Measurements from ENCODE around the gene GPR132.

Gene GPR132

DNA sequence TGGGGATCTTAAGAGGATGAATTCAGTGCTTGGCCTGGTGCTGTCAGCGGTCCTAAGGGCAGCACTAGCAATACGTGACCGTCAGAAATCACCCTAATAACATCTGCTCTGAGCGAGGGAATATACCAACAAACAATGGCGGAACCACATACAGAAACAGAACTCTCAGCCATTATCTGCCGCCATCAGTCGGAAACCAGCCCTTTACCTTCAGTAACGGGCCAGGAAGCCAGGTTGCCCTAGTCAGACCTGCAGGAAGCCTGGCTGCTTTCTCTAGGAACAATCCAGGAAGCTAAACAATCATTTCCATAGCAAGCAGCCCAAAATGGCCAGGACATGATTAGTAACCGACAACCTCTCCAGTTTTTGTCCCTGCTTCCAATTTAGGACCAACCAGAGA is 50.0 kb downstream of the GPR132 start:
- DNase-seq: no peak

DNA sequence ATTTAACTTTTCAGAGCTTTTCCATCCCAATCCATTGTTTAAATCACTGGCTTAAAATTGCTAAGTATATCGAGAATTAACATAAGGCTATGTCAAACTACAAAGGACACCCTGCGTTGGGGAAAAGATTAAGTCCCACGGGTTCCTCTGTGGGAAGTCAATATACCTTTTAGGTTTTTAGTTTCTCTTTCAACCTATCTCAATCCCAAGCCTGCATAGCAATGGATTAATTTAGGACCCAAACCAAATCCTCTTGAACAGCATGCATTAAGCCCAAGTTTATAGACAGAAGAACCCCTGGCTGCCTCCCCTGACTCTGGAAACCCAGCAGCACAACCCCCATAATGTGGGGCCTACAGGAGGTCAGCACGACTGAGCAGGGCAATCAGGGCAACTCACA is 50.6 kb downstream of the GPR132 start:
- DNase-seq: no peak

DNA sequence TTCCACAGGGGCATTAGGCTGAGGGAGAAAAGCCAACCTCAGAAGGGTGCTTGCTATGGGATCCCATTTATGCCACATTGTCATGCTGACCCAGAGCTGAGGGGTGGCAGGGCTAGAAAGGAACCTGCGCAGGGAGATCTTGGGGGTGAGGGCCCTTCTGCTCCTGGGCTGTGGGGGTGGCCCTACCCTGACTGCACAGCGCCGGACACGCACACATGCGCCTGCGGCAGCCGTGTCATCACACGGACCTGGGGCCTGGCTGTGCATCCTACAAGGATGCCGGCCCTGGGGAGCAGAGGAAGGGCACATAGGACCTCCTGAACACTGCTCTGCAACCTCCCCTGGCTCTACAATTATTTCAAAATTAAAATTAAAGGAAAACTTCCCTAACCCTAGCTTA is 51.2 kb downstream of the GPR132 start:
- DNase-seq: no peak

DNA sequence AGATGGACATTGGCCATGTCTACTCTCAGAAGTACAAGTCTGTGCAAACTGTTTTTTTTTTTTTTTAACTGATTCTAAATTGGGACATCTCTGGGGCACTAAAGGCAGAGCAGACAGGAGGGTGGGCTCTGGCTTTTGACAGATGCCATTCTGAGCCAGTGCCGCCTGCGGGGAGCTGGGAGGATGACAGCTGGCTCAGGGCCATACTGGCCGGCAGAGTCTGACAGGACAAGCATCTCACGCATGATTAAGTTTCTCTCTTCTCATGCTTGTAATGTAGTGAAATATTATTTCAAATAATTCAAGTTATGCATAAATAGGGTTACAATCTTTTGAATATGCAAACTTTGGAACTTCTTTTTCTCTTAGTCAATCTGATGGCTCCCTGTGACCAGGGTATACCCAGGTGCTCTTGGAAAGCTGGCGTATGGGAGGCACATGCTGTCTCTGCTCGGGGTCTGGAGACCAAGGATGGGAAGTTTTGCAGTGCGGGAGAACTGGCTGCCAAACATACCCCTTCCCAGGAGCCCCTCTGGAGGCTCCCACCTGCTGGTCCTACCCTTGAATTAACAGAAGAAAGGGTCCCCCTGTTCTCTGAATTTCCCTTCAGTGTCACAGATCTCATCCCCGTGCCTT is 52.0 kb downstream of the GPR132 start:
- DNase-seq: no peak

DNA sequence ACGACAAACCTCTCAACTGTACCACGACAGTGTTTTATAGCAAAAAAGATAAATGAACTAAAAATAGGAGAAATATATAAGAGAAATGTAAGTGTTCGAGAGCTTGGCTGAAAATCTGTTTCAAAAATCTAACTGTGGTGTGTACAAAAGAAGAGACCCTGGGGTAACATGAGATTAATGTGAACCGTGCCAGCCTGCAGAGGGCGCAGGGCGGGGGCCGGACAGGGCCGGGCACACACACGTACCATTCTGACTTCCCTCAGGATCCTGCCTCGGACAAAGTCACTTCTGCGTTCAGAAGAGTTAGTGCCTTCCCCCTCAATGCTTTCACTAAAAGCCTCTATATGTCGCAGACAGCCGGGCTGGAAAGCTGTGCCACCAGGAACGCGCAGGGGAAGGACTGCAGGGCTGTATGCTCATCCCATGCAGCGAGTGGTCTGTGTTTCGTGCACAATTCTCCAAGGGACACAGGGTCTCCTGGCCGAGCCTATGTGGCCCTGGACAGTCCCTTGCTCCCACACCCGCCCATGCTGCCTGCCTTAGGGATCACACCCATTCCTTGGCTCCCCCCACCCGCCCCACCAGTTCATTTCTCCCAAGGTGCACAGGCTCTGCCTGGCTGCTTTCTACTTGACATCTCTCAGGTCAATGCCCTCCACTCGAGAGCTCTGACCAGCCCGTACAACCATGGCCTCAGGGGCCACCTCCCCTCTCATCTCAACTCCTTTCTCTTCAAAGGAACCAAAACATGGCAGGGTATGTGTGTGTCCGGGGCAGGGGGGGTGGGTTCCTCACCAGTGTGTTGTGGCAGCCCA is 52.9 kb downstream of the GPR132 start:
- DNase-seq: no peak

DNA sequence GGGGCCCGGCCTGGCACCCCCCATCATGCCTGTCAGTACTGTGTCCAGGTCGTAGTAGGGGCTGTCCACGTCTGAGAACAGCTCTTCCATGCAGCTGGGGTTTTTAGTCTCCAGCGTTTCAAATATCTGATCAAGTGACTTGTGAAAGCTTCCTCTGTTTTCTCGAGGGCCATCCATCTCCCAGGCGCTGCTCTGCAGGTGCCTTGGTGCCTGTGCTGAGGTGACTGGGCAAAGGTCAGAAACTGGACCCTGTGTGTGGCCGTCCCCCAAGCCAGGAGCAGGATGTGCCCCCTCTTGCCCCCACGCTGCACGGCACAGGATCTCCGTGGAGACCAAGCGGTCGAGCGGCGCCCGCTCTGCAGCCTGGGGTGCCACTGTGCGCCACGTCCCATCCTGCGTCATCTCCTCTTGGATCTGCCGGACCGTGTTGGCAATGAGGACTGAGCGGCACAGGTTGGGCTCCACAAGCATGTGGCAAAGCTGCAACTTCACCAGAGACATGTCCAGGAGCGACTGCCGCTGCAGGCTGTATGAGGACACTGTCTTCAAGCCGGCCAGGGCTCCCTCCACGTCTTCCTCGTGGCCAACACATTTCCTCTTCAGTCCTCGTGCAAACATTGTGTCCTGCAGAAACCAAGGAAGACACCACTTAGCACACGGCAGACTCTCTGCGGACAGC is 53.8 kb downstream of the GPR132 start:
- DNase-seq: no peak

DNA sequence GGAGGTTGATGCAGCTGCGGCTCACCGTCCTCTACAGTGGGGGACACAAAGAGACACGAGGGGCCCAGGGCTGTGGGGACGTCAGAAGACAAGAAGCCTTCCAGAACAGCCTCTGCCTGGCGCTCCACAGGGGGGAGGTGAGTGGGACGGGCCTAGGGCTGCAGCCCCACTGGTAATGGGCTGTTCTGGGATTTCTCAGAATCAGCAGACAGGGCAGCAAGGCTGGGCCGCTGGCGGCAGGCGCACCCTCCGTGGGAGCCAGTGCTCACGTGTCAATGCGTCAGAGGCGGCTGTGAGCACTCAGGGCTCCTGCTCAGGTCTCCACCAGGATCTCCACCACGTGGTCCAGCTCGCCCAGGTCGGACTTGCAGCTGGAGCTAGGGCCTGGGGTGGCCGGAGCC is 54.3 kb downstream of the GPR132 start:
- DNase-seq: no peak

DNA sequence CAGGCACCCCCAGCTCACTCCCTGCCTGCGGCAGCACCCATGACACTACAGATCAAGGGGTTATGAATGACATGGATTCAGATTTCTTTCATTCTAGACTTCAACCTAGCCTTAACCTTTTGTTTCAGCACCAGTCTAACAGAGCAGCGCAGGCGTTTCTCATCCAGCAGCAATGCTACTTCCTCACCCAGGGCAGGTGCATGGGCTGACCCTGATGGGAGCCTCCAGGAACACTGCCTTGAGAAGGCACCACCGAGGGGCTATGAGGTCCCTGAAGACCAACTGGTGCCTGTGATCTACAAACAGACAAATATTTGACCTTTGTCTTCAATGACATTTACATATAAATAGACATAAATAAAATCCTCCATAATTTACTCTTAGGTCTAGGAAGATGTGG is 55.1 kb downstream of the GPR132 start:
- DNase-seq: no peak

DNA sequence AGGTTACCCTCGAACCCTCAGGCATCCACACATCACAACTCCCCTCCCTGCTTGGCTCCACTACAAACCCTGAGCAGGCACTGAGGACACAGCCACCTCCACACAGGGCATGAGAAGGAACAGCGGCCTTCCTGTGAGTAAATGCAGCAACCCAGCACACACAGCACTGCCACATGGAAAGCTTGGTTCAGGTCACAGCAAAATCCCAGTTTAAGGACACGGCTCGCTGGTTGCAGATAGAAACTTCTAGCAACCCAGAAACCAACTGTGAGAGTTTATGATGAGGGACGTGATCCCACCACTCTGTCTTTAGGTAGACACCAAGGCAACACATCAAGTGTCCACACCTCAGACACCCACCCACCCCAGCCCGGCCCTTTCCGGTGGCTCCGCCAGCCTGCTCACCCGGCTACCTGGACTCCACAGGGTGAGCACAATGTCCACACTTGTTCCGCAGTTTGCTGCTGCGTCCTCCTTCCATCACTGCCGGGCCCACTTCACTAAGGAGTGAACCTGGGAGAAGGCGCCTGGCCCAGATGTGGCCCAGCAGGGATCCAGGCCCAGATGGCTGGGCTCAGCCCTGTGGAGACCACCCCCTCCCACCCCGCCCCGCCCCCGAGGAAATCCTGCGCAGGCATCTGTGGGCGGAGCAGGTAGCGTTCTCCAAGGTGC is 57.5 kb downstream of the GPR132 start:
- DNase-seq: no peak

DNA sequence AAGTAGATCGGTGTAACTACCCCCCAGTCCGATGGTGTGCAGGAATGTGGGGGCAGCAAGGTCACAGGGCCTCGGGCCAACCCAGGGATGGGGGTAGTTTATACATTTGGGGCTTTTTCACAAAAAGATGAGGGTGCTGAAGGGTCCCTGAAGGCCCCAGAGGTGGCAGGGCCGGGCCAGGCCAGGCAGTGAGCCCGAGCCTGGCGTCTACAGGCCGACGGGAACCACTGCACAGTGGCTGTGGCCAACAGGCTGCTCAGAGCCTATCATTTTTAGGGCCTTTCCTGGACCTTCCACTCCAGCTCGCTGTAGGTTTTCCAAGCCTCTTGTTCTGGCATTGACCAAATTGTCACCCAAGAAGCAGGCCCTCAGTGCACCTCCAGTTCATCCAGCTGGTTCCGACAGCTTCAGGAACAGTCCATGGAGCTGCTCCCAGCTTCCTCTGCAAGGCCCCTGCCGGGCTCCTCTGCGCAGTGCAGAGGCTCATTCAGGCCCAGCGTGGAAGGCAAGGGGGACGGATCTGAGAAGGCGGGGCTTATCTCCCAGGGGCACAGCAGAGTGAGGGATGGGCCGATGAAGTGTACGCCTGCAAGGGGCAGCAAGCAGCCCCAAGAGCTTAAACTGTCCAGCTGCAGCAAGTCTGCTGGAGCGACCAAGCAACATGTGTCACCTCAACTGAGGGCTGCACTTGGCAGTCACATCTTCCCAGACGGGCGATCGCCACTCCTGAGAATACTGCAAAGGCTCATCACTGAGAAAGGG is 58.2 kb downstream of the GPR132 start:
- no peak for DNase-seq

DNA sequence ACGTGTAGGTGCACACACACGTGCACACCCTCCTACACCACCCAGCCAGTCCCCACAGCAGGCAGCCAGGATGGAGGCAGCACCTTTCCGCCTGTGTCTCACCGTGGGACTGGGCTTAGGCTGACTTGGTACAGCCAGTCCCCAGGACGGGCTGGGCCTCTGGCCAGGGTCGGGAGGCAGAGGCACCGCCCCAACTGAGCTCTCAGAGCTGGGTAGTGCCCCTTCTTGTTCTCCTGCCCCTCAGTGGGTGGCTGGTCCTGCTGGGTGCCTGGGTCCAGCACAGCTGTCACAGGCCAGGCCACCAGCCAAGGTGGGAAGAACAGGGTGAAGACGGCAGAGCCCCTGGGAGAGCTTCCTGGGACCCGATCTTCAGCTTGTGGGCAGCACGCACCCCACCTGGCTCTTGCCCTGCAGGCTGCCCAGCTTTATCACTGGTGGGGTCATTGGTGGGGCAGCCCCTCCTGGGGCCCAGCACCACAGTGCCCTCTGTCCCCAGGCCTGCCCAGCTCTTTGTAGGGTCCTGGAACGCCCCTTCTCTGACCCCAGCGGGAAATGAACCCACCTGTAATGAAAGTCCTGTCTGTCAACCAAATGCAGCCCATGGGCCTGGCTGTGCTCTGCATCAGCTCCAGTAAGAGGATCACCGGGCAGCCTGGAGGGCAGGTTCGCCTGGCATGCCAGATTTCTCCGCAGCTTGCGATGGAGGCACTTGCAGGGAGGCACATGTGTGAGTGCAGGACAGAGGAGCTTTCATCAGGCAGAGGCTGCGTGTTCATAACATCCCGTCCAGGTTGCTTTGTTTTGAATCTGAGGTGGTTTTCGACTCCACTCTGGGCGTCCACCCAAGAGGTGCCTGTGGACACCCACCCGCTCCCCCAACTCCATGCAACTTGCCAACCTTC is 59.0 kb downstream of the GPR132 start:
- DNase-seq: no peak

DNA sequence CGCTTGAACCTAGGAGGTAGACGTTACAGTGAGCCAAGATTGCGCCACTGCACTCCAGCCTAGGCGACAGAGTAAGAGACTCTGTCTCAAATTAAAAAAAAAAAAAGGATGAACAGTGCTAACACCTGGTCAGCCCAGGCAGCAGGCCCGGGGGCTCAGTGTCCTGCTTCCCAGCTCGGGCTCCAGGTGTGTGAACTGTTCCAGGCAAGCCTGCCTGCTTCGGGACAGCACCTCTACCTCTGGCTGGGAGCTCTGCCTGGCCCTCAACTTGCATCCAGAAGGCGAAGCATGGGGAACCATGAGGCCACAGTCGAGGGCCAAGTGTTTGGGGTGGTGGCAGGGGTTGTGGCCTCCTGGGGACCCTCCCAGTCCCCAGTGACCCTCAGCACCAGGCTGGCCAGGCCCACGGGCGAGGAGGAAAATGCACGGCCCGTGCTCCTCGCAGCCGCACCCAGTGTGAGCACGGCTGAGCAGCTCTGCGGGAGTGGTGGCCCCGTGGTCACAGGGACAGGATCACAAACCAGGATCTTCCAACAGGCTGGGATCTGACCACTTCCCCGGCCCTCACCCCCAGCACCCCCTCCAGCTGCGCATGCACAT is 59.8 kb downstream of the GPR132 start:
- no peak for DNase-seq
